BJ (cell line): Measurements from ENCODE around the gene TMEM51. TPM values are rescaled to one million over a fixed set of nuclear protein-coding genes. Genes with fewer than 3 reads are reported as not detected.

Experiments
- CTCF ChIA-PET: fragments of 350-600 bp; formaldehyde crosslinking; extraction: SDS; loops from one replicate; lab custom pipeline; 2021; ENCODE audit warnings: antibody characterized with exemption, inconsistent platforms; lab: Yijun Ruan, JAX
- POLR2A ChIA-PET: fragments of 300-600 bp; sonication (Branson Sonifier 250); formaldehyde crosslinking; extraction: SDS; loops from one replicate; lab custom pipeline; 2021; ENCODE audit warnings: antibody characterized with exemption; lab: Charles Lee
- DNase-seq: peaks from one replicate; pipeline ENCODE4 v3.0.0-alpha.2; 2011; ENCODE audit warnings: low read depth
- H3K27me3 ChIP-seq: 2 replicates; pipeline ENCODE4 v1.6.0; 2011; ENCODE audit warnings: low read length; ENCODE audit not compliant: control insufficient read depth, insufficient read depth
- H3K36me3 ChIP-seq: 2 replicates; pipeline ENCODE4 v1.5.1; 2011; ENCODE audit warnings: low read length; ENCODE audit not compliant: control insufficient read depth, insufficient read depth
- H3K4me3 ChIP-seq: 2 replicates; pipeline ENCODE4 v1.5.1; 2011; ENCODE audit warnings: low read depth, mild to moderate bottlenecking, control low read depth, low read length
- polyA plus RNA-seq: library from polyadenylated mRNA; depleted of rRNA; stranded (reverse); fragments of >200 nt; gene quantifications from 2 replicates; pipeline ENCODE4 v1.2.3, GENCODE V29; 2011
- TF ChIP-seq, protein P1 (sequence below): IDR thresholded peaks from 2 replicates; pipeline ENCODE4 v1.5.1; 2011; ENCODE audit warnings: low read depth, mild to moderate bottlenecking, control low read depth, inconsistent platforms, low read length, moderate library complexity; ENCODE audit not compliant: insufficient read depth

TMEM51 gene
- polyA plus RNA-seq, 1 experiment, result 2.0 TPM

DNA sequence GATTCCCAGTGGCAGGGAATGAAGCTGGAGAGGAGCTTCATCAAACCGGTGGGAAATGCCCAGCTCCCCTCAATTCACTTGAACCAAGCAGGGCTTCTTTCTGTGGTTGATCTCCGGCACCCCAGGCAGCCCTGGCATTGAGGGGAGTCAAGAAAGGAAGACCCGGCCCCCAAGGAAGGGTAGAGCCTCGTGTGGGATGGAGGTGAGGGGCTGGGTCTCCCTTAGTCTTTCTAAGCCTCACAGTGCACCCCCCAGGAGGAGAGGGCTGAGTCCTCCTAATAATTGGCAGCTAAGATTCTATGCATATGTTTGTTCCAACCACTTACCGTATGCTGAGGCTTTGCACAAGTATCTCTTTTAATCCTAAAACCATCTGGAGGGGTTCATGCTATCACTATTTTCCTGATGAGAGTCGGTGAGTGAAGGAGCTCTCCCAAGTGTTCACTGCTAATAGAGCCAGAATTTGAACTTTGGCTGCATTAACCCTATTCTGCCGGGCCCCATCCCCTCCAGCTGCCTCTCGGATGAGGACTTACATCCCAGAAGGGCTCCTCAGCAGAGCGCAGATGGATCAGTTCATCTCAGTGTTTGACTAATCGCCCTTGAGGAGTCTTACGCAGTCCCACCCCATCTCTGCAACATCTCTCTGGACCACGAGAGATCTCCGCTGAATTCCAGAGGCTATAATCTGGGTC lies 33.1 kb upstream of the TMEM51 start:
- H3K4me3 ChIP-seq, result no peak overlapping the region
- no peaks in the 10 kb centered on the region; the same call in 1 of the 2 replicates for H3K27me3 ChIP-seq
- DNase-seq, result no peak
- CTCF ChIA-PET, result no interaction called here
- no peaks in the 10 kb centered on the region for H3K36me3 ChIP-seq
- POLR2A ChIA-PET, result no interaction called here
- TF ChIP-seq, protein P1, sequence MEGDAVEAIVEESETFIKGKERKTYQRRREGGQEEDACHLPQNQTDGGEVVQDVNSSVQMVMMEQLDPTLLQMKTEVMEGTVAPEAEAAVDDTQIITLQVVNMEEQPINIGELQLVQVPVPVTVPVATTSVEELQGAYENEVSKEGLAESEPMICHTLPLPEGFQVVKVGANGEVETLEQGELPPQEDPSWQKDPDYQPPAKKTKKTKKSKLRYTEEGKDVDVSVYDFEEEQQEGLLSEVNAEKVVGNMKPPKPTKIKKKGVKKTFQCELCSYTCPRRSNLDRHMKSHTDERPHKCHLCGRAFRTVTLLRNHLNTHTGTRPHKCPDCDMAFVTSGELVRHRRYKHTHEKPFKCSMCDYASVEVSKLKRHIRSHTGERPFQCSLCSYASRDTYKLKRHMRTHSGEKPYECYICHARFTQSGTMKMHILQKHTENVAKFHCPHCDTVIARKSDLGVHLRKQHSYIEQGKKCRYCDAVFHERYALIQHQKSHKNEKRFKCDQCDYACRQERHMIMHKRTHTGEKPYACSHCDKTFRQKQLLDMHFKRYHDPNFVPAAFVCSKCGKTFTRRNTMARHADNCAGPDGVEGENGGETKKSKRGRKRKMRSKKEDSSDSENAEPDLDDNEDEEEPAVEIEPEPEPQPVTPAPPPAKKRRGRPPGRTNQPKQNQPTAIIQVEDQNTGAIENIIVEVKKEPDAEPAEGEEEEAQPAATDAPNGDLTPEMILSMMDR, result no peak

GRCh38 chr1:15122331-15122730 lies 31.2 kb upstream of the TMEM51 start:
- TF ChIP-seq, protein P1, result no peak
- ChIA-PET POLR2A (no interaction called here), CTCF (no interaction called here)
- no peak overlapping the region for H3K4me3 ChIP-seq
- no peaks in the 10 kb centered on the region; the same call in 1 of the 2 replicates for H3K27me3 ChIP-seq
- DNase-seq, result no peak
- no peaks in the 10 kb centered on the region for H3K36me3 ChIP-seq

GRCh38 chr1:15123270-15123669 lies 30.3 kb upstream of the TMEM51 start:
- no peak for DNase-seq
- TF ChIP-seq, protein P1, result no peak
- Histone ChIP-seq H3K4me3 (no peak overlapping the region), H3K36me3 (no peaks in the 10 kb centered on the region), H3K27me3 (no peaks in the 10 kb centered on the region; the same call in 1 of the 2 replicates)
- ChIA-PET CTCF (interaction anchor here (1.2 kb wide), 1 partner anchor 150 kb away, joined by 4 read pairs; no protein-coding TSS in a partner anchor), POLR2A (no interaction called here)

GRCh38 chr1:15123925-15124324 lies 29.6 kb upstream of the TMEM51 start:
- Histone ChIP-seq H3K4me3 (no peak overlapping the region), H3K27me3 (no peaks in the 10 kb centered on the region), H3K36me3 (no peaks in the 10 kb centered on the region)
- no peak for DNase-seq
- TF ChIP-seq, protein P1, result no peak
- ChIA-PET POLR2A (no interaction called here), CTCF (interaction anchor here (0.6 to 1.2 kb wide), 2 partner anchors 150 to 1489 kb away, joined by 3 to 4 read pairs; no protein-coding TSS in a partner anchor)

DNA sequence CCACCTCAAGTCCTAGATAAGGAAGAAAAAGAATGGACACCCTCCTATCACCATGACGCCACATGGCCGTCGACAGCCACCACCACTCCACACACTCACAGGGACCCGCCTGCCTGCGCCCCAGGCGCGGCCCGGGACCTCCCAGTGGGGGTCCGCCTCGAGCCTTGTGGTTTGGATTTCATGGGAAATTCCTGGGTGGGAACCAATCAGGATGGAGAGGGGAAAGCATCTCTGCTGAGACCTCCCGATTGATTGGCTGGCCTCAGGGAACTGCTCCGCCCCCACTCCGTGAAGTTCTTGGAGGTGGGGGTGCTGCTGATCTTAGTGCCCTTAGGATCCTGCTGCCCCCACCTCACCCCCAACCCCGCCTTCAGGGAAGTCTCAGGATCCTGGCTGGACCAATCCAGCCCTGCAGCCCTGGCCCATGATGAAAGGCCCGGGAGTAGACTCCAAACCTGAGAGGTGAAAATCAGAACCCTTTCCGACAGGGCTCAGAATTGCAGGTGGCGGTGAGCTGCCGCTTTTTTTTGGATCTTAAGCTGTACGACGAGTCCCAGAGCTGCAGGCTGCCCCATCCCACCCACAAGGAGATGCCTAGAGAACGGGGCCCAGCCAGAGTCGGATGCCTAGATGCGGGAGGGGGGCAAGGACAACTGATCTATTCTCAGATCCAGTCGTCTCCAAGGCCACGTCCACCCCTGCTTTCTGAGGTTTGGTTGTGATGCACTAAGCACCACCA lies 29.0 kb upstream of the TMEM51 start:
- Histone ChIP-seq H3K36me3 (no peaks in the 10 kb centered on the region), H3K27me3 (no peaks in the 10 kb centered on the region), H3K4me3 (no peak overlapping the region)
- CTCF ChIA-PET, result interaction anchor here (0.5 to 0.6 kb wide), 2 partner anchors 155 to 1489 kb away, joined by 3 read pairs; no protein-coding TSS in a partner anchor
- POLR2A ChIA-PET, result no interaction called here
- TF ChIP-seq, protein P1, result no peak
- no peak for DNase-seq
